Thymus (tissue), 11 donors: Measurements from ENCODE around the gene MGMT. TPM values are rescaled to one million over a fixed set of nuclear protein-coding genes. Genes with fewer than 3 reads are reported as not detected.

ENCODE experiments used
- DNase-seq, 9 donors: peaks; one replicate each; pipeline ENCODE4 v3.0.0-alpha.2; 2013; ENCODE audit warnings: low spot score in 9 of 9, low read depth in 6 of 9, missing footprints in 1 of 9
- H3K27ac ChIP-seq, 2 donors: one replicate each; pipeline ENCODE4 v1.5.1; 2013; ENCODE audit warnings: control low read depth in 1 of 2, low read depth in 1 of 2, low read length in 1 of 2, mild to moderate bottlenecking in 1 of 2, moderate library complexity in 1 of 2
- H3K27me3 ChIP-seq, 2 donors: one replicate each; pipeline ENCODE4 v1.5.1; 2013; ENCODE audit warnings: low read length in 1 of 2; ENCODE audit not compliant: control insufficient read depth in 2 of 2, insufficient read depth in 1 of 2
- H3K36me3 ChIP-seq, 2 donors: one replicate each; pipeline ENCODE4 v1.5.1; 2013; ENCODE audit warnings: low read length in 1 of 2, mild to moderate bottlenecking in 1 of 2, moderate library complexity in 1 of 2; ENCODE audit not compliant: control insufficient read depth in 2 of 2, insufficient read depth in 2 of 2
- H3K4me1 ChIP-seq, 2 donors: one replicate each; pipeline ENCODE4 v1.5.1; 2013; ENCODE audit warnings: low read length in 2 of 2; ENCODE audit not compliant: control insufficient read depth in 2 of 2, insufficient read depth in 2 of 2
- H3K4me3 ChIP-seq, 2 donors: one replicate each; pipeline ENCODE4 v1.5.1; 2013; ENCODE audit warnings: low read length in 2 of 2, control low read depth in 1 of 2, mild to moderate bottlenecking in 1 of 2
- H3K9me3 ChIP-seq, 2 donors: one replicate each; pipeline ENCODE4 v1.5.1; 2013; ENCODE audit warnings: low read length in 1 of 2, mild to moderate bottlenecking in 1 of 2; ENCODE audit not compliant: control insufficient read depth in 2 of 2, insufficient read depth in 1 of 2
- WGBS: extraction: QIAGEN DNeasy Blood & Tissue Kit; methylation state at CpG from one replicate; pipeline ENCODE4 v1.1.7; 2013; 5-methylcytosine and 5-hydroxymethylcytosine counted together
- polyA plus RNA-seq: library from polyadenylated mRNA; stranded (reverse); fragments of 200-250 nt; gene quantifications from one replicate; pipeline ENCODE4 v1.2.3, GENCODE V29; 2013
- total RNA-seq: library from RNA; stranded (reverse); fragments of 120-200 nt; gene quantifications from one replicate; pipeline ENCODE4 v1.2.4, GENCODE V29; 2013
- donor health status: healthy.

The MGMT gene
- total and polyA plus RNA-seq, 2 donors, result 20.9 to 42.4 TPM

DNA sequence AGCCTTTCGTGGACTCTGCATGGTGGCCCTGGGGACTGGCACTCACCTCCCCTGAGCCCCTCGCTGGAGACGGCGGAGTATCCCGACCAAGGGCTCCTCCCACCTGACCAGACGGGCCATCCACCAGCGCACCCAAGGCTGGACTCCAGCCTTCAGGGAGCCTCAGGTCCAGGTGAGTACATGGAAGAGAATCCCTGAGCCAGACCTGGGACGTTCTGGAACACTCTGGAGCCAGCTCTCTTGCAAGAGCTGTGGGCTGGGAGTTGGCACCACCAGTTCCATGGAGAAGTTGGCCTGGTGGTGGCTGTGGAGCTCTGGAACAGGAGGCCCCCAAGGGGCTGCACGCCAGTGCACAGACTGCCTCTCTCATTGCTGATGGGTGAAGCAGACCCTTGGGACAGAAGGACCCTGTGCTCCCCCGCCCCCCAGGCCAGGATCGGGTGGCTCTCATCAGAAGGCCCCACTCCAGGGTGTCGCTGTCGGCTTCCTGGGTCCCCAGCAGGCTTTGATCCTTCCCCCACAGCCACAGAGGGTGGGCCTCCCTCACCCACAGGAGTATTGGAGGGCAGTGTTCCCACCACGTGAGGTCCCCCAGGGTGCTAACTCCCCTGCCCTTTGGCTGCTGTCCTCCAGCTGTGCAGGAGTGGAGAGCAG is 307.2 kb downstream of the MGMT start:
- DNase-seq, result no peak
- Histone ChIP-seq H3K9me3 (no peaks in the 10 kb centered on the region), H3K27ac (no peak overlapping the region), H3K36me3 (no peaks in the 10 kb centered on the region), H3K4me1 (no peaks in the 10 kb centered on the region), H3K27me3 (no peaks in the 10 kb centered on the region), H3K4me3 (no peak overlapping the region)
- 89% methylated on average over 14 of the region's 14 CpGs for WGBS

DNA sequence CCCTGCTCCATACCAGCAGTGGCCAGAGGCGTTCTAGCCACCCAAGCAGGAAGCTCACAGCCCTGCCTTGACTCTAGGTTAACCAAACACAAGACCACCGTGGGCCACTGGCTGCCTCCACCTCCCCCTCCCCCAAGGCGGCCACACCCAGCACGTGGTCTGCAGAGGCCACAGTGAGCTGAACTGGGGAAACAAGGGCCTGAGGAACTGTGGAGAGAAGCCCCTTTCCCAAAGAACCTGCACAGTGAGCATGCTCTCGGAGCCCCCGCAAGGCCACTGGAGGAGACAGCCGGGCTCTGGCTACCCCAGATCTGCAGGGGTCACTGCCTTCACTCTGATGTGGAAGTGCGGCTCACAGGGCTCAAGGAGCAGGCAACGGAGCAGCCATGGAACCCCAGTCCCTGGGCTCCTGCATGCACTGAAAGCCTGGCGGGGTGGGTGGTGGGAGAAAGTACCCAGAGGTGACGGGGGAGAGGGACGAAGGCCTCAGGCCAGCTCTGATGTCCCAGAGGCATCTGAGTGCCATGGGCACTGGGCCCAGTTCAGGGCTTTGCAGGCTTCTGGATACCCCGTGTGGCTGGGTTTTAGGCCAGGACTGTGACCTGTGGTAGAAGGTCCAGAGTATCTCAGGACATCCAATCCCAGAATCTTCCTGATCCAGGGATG is 307.8 kb downstream of the MGMT start:
- Histone ChIP-seq H3K9me3 (no peaks in the 10 kb centered on the region), H3K4me1 (no peaks in the 10 kb centered on the region), H3K27me3 (no peaks in the 10 kb centered on the region), H3K4me3 (no peak overlapping the region), H3K36me3 (no peaks in the 10 kb centered on the region), H3K27ac (no peak overlapping the region)
- 93% methylated on average over 13 of the region's 13 CpGs for WGBS
- no peak for DNase-seq

DNA sequence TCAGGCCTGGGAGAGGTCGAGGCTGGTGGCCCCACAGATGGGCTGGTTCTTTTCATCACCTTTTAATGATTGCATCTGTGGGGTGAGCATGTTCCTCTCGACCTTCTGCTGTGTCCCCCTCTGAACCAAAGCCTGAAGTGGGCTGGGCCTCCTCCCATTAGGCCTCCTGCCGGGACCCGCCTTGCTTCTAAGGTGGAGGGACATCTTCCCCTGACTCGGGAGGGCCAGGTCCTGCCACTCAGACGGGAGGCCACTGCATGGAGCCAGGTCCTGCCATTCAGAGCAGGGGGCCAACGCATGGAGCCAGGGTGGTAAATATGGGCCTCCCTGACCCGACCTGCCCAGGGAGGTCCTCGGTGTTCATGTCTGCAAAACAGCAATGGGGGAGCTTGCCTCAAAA is 308.6 kb downstream of the MGMT start:
- WGBS, result 89% methylated on average over 9 of the region's 9 CpGs
- no peaks in the 10 kb centered on the region for H3K9me3 ChIP-seq
- no peaks in the 10 kb centered on the region for H3K36me3 ChIP-seq
- no peaks in the 10 kb centered on the region for H3K27me3 ChIP-seq
- H3K4me1 ChIP-seq, result no peaks in the 10 kb centered on the region
- DNase-seq, result no peak
- no peak overlapping the region for H3K4me3 ChIP-seq
- no peak overlapping the region for H3K27ac ChIP-seq

DNA sequence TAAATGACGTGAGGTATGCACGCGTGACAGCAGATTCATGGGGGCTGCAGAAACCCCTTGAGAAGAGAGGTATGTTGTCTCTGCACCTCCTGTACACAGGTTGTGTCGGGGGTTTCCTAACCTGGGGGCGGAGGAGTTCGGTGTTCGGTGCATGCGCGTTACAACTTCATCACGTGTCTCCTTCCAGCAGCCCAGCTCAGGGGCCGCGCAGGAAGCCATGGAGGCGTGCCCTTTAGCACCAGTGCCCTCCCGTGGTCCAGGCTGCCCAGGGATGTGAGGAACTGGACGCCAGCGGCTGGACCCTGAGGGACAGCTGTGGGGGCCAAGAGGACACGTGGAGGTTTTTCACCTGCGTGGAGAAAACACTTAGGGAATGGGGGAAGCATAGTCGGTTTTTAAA is 310.6 kb downstream of the MGMT start:
- 96% methylated on average over 19 of the region's 19 CpGs for WGBS
- Histone ChIP-seq H3K27me3 (no peaks in the 10 kb centered on the region), H3K4me1 (no peaks in the 10 kb centered on the region), H3K27ac (no peak overlapping the region), H3K36me3 (no peaks in the 10 kb centered on the region), H3K9me3 (no peaks in the 10 kb centered on the region), H3K4me3 (no peak overlapping the region)
- no peak for DNase-seq

DNA sequence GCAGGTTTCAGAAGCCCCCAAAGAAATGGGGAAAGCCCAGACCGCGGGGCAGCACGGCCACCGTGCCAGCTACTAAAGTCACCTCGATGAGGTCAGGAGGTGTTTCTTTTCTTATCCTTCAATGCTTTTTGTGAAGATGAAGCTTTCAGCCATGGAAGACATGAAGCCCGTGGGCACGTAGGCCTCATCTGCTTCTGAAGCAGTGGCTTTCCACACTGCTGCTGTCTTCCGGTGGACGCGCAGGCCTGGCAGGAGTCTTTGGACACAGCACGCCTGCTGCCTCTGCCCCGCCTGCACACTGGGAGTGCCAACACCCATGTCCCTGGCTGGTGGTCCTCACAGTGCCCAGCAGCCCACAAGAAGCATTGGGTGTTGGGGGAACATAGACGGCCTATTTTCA is 311.5 kb downstream of the MGMT start:
- Histone ChIP-seq H3K4me3 (no peak overlapping the region), H3K9me3 (no peaks in the 10 kb centered on the region), H3K27me3 (no peaks in the 10 kb centered on the region), H3K27ac (no peak overlapping the region), H3K4me1 (no peaks in the 10 kb centered on the region), H3K36me3 (no peaks in the 10 kb centered on the region)
- no peak for DNase-seq
- 98% methylated on average over 13 of the region's 13 CpGs for WGBS

DNA sequence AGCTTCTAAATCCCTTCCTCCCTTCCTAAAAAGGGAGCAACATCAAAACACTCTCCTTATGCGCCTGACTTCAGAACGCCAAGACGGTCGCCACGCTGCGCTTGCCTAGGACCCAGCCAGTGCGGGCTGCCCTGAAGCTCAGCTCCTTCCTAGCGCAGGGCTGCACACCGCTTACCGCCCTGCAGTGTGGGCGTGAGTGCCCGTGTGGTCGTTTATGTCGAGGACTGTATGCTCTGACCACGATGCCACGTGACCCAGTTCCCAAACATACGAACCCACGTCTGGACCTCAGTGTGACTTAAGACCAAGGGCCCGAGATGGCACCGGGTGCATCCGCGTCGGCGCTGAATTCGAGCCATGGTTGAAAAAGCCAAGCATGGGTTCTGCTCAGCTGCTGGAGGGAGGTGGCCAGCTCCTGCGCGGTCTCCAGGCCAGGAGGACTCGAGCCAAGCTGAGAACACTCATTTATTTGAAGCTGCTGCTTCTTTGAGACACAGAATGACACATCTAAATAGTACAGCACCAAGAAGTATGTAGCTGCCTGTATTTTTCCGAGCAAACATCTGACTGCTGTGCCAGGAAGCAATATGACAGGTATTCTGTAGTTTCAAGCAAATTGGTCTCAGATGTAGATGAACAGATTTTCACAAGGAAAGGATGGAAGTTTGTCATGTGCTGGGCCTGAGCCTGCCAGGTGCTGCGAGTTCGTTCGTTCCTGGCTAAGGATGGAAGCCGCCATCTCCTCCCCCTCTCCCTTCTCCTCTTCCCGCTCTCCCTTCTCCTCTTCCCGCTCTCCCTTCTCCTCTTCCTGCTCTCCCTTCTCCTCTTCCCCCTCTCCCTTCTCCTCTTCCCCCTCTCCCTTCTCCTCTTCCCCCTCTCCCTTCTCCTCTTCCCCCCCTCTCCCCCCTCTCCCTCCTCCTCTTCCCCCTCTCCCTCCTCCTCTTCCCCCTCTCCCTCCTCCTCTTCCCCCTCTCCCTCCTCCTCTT is 312.4 kb downstream of the MGMT start:
- H3K27ac ChIP-seq, result no peak overlapping the region
- no peaks in the 10 kb centered on the region for H3K27me3 ChIP-seq
- no peaks in the 10 kb centered on the region for H3K9me3 ChIP-seq
- no peaks in the 10 kb centered on the region for H3K4me1 ChIP-seq
- no peak overlapping the region for H3K4me3 ChIP-seq
- WGBS, result 91% methylated on average over 35 of the region's 35 CpGs
- H3K36me3 ChIP-seq, result no peaks in the 10 kb centered on the region
- no peak for DNase-seq

DNA sequence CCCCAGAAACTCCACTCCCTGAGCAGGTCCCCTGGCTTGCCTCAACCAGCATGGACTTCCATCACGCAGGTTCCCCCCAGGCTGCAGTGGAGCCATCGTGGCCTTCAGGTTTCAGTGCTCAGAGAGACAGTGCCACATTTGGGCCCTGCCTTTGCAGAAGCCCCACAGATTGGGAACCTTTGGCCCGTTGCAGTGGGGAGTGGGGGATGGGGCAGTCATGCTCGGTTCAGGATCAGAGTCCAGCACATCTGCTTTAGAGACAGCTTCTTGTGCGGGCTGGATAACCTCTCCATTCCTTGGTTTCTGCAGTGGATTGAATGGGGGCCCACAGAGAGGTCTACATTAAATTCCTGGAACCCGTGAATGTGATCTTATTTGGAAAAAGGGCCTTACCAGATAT is 313.2 kb downstream of the MGMT start:
- no peak for DNase-seq
- Histone ChIP-seq H3K9me3 (no peaks in the 10 kb centered on the region), H3K27me3 (no peaks in the 10 kb centered on the region), H3K4me1 (no peaks in the 10 kb centered on the region), H3K36me3 (no peaks in the 10 kb centered on the region), H3K27ac (no peak overlapping the region), H3K4me3 (no peak overlapping the region)
- WGBS, result 97% methylated on average over 6 of the region's 6 CpGs

DNA sequence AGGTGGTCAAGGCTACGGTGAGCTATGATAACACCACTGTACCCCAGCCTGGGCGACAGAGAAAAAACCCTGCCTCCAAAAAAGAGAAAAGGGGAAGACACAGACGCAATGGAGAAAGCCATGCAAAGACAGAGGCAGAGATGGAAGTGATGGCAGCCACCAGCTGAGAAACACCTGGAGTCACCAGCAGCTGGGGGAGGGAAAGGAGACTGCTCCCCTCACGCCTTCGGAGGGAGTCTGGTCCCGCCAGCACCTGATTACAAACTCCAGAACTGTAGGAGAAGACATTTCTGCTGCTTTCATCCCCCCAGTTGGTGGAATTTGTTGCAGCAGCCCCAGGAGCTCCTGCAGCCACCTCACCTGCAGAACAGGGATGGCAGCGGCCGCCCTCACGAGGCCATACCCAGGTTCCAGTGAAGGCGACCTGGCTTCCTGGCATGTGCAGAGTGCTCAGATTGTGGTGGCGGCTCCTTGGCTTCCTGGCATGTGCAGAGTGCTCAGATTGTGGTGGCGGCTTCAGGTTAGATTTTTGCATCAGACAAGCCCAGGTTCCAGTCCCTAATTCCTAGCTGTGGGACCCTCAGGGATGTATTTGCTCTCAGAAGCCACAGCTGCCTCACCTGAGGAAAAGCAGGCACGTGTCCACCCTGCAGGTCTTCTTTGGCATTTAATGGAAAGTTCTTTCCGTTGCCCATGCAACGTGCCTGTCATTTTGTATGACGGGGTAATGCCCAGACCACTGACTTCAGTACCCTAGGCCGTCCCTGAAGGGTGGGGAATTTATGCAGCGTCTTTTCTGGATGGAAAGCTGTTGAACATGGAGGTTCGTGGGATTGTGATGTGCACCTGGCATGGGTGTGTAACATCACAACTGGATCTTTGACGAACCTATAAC is 314.1 kb downstream of the MGMT start:
- Histone ChIP-seq H3K36me3 (no peaks in the 10 kb centered on the region), H3K27me3 (no peaks in the 10 kb centered on the region), H3K27ac (no peak overlapping the region), H3K9me3 (no peaks in the 10 kb centered on the region), H3K4me1 (no peaks in the 10 kb centered on the region), H3K4me3 (no peak overlapping the region)
- 96% methylated on average over 20 of the region's 20 CpGs for WGBS
- DNase-seq, result no peak
